Spleen (tissue), 7 donors: ENCODE measurements around the gene RDH12.

Experiments
- POLR2A ChIP-seq, 3 donors: fragments of 450-650 bp; IDR thresholded peaks; one replicate each; pipeline ENCODE4 v1.5.1; 2017; ENCODE audit warnings: antibody characterized with exemption in 3 of 3, mild to moderate bottlenecking in 1 of 3
- POLR2AphosphoS5 ChIP-seq, 3 donors: sonication (generic); formaldehyde crosslinking; IDR thresholded peaks; one replicate each; pipeline ENCODE4 v1.5.1; 2017; ENCODE audit warnings: antibody characterized with exemption in 3 of 3
- TF ChIP-seq, protein P1 (sequence below), 11 experiments: fragments of 200-600 bp in 7 of 11; fragments of 450-650 bp in 4 of 11; sonication (generic) in 4 of 11; IDR thresholded peaks in 8 of 11; conservative IDR thresholded peaks in 3 of 11; 1 replicate in 7 of 11; 2 replicates in 4 of 11; pipeline versions ENCODE4 v1.4.0 to v1.8.0; 2016 to 2021; ENCODE audit warnings: antibody characterized with exemption in 11 of 11, inconsistent platforms in 4 of 11, mild to moderate bottlenecking in 1 of 11
- donor health status: DM: no; HTN: no; CAD: no; lungs with moderate emphysema.
- donor health status: DM: no; HTN: no; CAD: no.
- donor health status: DM: no; HTN: no; CAD: no.

DNA sequence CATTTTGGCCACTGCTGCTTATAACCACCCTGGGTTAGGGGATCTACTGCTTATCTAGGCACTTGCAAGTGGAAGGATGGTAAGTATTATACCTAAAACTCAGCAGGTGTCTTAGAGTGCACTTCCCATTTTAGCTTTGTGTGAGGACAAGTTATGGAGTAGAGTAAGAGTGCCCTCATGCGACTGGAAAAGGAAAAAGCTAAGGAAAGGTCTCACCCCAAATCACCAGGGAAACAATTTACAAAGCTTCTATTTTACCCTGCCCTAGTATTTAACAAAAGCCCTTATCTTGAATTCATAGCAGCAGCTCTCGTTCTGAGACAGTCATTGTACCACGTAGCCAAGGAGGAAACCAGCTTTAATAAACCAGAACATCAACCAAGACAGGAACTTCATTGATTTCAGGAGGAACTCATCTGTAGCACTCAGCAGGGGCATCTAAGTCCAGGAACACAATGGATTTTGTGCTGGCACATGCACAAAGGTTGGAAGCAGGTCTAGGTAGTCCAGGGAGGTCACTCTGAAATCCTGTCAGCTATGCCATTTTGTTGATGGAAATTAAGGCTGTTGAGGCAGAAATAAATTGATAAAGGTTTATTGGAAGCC, 2.9 kb downstream of the RDH12 start:
- TF ChIP-seq, protein P1, sequence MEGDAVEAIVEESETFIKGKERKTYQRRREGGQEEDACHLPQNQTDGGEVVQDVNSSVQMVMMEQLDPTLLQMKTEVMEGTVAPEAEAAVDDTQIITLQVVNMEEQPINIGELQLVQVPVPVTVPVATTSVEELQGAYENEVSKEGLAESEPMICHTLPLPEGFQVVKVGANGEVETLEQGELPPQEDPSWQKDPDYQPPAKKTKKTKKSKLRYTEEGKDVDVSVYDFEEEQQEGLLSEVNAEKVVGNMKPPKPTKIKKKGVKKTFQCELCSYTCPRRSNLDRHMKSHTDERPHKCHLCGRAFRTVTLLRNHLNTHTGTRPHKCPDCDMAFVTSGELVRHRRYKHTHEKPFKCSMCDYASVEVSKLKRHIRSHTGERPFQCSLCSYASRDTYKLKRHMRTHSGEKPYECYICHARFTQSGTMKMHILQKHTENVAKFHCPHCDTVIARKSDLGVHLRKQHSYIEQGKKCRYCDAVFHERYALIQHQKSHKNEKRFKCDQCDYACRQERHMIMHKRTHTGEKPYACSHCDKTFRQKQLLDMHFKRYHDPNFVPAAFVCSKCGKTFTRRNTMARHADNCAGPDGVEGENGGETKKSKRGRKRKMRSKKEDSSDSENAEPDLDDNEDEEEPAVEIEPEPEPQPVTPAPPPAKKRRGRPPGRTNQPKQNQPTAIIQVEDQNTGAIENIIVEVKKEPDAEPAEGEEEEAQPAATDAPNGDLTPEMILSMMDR (IDR thresholded peaks at IDR 0.05 in 8 of 11, conservative IDR thresholded peaks at IDR 0.05 in 3 of 11), result peak; percentile 40 to 75 (median 66)
- TF ChIP-seq POLR2A (IDR thresholded peaks at IDR 0.05) (no peak), POLR2AphosphoS5 (IDR thresholded peaks at IDR 0.05) (no peak)
